D721Med (cell line): ENCODE measurements around the gene TOMM6.
A peak's percentile ranks its signal among the peaks of the same experiment; 100 is the strongest.

ENCODE experiments used
- DNase-seq: peaks from one replicate; pipeline ENCODE4 v3.0.0; 2011; ENCODE audit warnings: low spot score; ENCODE audit not compliant: insufficient read length
- FAIRE-seq: peaks from 2 replicates; lab custom pipeline; 2011; peaks lifted over from hg19 to GRCh38; lab: Jason Lieb, UNC
- CTCF ChIP-seq: IDR thresholded peaks from 2 replicates; pipeline ENCODE4 v1.5.1; 2012; ENCODE audit warnings: mild to moderate bottlenecking, control low read depth; ENCODE audit not compliant: insufficient read depth; ENCODE audit errors: missing control alignments

The TOMM6 gene

DNA sequence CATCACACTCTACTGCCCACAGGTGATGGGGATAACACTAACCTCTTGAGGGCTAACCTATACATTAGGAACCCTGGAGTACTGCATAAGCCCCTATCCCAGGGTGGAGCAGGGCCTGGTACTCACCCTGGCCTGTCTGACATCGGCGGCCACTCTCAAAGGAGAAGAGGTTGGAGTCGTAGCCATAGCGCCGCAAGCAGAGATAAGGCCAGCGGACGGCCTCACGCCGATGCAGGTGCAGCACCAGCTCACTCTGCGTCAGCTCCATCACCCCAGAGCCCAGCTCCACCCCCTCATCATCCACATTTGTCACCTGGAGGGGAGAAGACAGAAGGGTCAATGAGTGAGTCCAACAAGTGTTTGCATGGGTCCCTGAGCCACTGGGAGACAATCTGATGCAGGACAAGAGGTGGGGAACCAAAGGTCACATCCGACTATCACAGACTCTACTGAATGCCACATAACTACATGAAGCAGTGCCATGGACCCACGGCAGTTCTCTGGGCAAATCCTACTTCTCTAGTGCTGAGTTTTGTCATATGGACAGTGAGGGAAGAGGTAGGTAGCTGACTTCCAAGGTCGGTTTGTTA lies 12.1 kb upstream of the TOMM6 start:
- DNase-seq (no peak), FAIRE-seq (no peak)
- no peak for TF ChIP-seq CTCF

GRCh38 chr6:41777551-41778285 lies 9.8 kb upstream of the TOMM6 start:
- FAIRE-seq (no peak), DNase-seq (no peak)
- no peak for TF ChIP-seq CTCF

DNA sequence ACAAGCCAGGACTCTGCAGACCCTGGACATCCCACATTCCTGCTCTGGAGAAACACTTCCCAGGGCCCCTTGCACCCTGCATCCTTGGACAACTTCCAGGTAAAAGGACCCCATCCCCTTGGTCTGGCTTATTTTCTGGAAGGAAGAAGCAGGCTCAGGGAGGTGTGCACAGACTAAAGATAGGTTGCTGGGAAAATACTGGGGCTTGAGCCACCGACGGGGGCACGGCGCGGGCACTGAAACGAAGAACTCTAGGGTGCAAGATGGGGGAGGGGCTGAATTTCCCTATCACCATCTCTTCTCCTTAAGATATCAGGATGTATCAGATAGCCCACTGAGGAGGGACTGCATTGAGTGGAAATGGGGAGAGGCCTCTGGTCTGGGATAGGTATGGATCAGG lies 8.6 kb upstream of the TOMM6 start:
- no peak for DNase-seq
- TF ChIP-seq CTCF, result no peak
- FAIRE-seq, result no peak

DNA sequence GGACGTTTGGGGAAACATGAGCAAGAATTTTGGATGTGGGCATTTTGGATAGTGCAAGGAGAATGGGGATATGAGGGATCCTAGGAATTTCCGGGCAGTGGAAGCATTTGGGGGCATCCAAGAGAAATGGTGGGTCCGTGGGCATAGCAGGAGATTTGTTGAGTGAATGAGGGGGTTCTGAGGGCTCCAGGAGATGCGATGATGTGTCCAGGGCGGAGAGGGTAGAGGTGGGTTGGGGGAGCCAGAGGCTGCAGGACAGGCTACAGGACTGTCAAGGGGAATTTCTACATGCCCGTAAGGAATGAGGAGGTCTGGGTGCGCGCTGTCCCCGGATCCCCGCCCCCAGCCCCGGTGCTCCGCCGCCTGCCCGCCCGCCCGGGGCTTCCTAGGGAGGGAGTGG lies 8.2 kb upstream of the TOMM6 start:
- TF ChIP-seq CTCF, result no peak
- FAIRE-seq, result no peak
- DNase-seq, result no peak

DNA sequence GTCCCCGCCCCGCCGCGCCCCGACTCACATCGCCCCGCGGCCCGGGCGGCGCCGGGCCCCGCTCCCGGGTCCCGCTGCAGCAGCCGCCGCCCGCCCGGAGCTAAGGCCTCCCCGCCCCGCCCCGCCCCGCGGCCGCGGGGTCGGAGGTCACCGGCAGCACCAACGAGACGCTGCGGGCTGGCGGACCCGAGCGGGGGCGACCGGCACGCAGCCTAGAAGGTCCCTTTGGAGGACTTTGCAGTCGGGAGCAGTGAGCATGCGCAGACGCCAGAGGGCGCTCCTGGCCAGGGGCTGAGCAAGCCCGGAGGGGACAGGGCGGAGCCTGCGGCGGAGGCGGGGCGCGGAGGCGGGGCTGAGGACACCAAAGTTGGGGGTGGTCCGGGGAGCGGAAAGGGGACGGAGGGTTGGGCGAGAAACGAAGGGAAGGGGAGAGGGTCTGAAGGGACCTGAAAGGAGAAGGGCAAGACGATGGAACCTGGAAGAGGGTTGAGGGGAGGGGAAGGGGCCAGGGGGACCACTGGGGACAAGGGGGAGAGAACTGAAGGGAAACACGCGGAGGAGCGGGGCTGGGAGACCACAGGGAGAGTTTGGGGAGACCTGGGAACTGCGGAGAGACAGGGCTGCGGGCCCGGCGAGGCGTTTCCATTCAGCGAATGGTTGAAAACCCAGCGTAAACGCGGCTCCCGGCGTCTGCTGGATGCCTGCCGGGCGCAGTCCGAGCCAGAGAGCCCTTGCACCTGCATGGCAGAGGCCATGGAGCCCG lies 7.5 kb upstream of the TOMM6 start, which contains the start of gene FRS3:
TSS of gene FRS3 (minus strand) at position 113 of the 763 bp plus-strand sequence. CDS start 2,913 bp downstream, outside the sequence.
- FAIRE-seq, result no peak

More for the DNA sequence above, 7.5 kb upstream of the TOMM6 start, which contains the start of gene FRS3:
- TF ChIP-seq CTCF, result peak; percentile 97
- peak; percentile 96 for DNase-seq
